ENCODE measurements around the gene INVS.
"Not testable (repeated sequence)": the region's sequence is repeated elsewhere in the genome, so short reads cannot be mapped to it uniquely, and the experiment has no call there.

Gene INVS

DNA sequence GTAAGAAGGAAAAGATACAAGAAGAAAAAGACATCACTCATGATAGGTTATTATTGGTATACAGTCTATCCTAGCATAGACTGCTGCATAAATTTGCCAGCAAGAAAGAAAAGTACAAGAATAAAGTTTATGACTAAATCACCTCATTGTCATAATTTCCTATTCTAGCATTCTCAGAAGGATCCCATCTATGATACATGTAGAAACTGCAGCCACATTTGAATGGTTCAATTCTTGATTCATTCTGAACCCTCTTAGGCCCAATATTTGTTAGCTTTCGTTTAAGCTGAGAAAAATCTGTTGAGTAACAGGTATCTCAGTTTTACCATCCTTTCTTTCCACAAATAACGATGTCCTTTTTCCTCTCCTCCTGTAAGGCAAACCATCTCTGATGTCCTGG lies 21.2 kb downstream of the INVS start:
- DNase-seq (ENCODE audit: low read depth in 3 of 3), result no peak

DNA sequence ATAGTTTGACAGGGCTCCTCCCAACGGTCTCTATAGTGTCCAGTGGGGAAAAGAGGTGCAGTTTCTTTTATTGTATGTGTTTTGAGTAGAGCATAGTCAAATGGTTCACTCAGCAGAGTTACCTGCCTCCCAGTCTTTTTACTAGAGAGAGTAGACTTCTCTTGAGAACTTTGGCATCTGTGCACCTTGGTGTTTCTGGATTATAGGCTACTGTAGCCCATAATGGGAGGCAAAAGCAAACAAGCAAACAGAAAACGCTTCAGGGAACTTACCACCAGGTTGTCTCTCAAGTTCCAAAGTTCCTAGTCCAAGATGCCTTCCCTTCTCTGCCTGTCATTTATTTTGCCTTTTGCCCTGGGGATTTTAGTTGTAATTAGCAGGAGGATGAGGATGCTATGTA lies 26.2 kb downstream of the INVS start:
- no peak for DNase-seq (ENCODE audit: low read depth in 3 of 3)

DNA sequence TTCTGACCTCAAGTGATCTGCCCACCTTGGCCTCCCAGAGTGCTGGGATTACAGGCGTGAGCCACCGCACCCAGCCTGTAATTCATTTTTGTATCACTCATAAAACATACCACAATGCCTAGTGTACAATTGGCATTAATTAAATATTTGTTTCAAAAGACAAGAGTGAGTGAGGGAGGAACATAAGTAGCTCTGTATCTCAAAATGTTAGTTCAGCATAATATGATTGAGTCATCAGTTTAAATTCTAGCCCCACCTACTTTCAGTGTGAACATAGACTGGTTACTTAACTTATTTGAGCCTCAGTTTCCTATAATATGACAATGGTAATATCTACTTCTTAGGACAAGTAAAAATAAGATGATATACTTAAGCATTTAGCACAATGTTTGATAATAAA lies 26.9 kb downstream of the INVS start:
- DNase-seq (ENCODE audit: low read depth in 3 of 3), result no peak

DNA sequence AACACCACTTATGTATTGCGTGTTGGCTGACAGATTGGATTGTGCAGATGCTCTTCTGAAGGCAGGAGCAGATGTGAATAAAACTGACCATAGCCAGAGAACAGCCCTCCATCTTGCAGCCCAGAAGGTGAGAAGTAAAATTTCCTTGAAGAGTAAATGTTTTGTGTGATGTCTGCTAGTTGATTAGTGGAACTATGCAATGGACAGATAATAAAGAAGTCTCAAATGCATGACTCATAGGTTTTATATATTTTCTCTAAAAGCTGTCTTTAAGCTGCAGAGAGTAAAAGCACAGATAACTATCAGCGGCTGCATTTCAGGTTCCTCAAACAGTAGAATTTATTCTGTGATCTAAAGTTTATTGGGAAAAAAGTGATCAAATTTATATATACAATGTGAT lies 27.4 kb downstream of the INVS start:
- DNase-seq (ENCODE audit: low read depth in 3 of 3), result no peak

DNA sequence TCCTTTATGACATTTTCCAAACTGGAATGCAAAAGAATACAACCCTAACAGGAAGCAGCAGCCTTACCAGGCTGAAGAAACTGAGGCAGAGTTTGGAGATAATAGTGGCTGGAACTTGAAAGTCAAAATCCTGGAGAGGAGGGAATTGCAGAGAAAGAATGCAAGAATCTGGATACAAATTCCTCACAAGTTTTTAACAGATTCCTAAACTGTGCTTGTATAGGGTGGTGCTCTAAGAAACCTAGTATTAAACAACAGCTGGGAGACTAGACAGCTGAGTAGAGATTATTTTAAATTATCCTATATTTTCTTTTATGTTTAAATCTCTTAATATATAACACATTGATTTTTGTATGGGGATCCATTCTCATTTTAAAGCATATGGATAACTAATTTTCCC lies 30.7 kb downstream of the INVS start:
- DNase-seq (ENCODE audit: low read depth in 3 of 3), result no peak

DNA sequence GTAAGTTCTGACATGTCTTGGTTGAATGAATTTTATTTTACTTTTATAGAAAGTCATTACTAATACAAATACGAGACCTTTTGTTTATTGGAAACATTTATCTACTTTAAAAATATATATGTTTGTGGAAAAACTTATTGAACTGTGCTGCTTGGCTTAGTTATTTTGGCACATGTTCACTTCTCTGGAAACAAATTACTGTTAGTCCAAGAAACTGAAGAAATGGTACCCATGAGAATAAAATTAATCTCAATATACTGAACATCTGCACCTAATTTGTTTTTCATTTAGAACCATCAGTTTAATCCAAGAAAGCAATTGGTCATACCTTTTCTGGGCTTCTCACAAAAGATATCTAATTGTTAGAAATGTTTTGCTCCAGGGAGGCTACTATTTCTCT lies 32.2 kb downstream of the INVS start:
- no peak for DNase-seq (ENCODE audit: low read depth in 3 of 3)

- DNase-seq (ENCODE audit: low read depth in 3 of 3), result no peak
Measured at GRCh38 chr9:100131875-100132430, 32.9 kb downstream of the INVS start.

GRCh38 chr9:100134731-100135130 lies 35.7 kb downstream of the INVS start:
- DNase-seq (ENCODE audit: low read depth in 3 of 3), result no peak

DNA sequence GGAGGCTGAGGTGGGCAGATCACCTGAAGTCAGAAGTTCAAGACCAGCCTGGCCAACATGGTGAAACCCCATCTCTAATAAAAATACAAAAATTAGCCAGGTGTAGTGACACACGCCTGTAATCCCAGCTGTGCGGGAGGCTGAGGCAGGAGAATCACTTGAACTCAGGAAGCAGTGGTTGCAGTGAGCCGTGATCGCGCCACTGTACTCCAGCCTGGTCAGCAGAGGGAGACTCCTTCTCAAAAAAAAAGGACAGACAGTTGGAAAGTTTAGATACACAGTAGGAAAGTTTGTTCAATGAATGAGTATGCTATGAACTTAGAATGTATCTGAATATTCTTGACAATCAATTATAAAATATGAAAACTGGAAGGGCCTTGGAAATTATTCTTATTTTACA lies 37.8 kb downstream of the INVS start:
- not testable (repeated sequence) for DNase-seq (ENCODE audit: low read depth in 3 of 3)

DNA sequence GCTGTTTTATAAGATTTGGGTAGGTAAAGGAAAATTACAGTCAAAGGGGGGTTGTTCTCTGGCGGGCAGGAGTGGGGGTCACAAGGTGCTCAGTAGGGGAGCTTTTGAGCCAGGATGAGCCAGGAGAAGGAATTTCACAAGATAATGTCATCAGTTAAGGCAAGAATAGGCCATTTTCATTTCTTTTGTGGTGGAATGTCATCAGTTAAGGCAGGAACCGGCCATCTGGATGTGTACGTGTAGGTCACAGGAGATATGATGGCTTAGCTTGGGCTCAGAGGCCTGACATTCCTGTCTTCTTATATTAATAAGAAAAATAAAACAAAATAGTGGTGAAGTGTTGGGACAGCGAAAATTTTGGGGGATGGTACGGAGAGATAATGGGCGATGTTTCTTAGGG lies 41.3 kb downstream of the INVS start:
- DNase-seq (ENCODE audit: low read depth in 3 of 3), result not testable (repeated sequence)

DNA sequence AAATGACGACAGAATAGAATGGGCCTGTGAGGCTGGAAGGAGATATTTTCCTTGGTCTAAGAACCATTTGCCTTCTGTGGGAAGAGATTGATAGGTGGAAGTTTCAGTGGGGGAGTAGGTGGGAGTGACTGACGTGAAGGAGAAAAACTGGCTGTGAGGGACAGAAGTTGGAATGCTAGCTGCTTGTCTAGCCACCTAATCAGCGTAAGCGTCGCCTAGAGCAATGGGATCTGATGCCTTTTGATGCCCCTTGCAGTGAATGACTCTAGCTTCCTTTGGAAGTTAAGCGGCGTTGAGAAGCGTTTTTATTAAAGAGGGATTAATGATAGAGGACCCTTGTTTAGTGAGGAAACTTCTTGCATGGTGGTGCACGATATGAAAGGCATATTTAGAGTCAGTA lies 42.8 kb downstream of the INVS start:
- DNase-seq (ENCODE audit: low read depth in 3 of 3), result not testable (repeated sequence)

DNA sequence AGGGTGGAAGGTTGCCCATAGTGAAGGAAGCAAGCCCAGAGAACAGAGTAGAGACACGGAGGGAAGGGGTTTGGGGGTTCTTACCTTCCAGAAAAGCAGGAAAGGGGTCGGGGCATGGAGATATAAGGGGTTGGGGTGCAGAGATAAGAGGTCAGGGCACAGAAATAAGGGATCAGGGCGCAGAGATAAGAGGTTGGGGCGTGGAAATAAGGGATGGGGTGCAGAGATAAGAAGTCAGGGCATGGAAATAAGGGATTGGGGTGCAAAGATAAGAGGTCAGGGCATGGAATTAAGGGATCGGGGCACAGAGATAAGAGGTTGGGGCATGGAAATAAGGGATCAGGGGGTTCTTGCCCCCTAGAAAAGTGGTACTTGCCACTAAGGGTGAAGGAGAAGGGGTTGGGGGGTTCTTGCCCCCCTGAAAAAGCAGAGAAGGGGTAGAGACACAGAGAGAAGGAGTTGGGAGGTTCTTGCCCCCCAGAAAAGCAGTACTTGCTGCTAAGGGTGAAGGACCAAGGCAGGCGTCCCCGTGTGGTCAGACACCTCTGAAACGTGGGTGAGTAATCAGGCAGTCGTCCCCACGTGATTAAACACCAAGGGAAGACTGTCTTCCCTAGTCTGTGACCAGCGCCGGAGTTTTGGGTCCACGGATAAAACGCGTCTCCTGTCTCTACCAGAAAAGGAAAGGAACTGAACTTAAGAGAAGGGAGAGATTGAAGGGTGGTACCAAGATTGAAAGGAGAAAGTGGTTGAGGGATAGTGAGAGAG lies 46.3 kb downstream of the INVS start:
- DNase-seq (ENCODE audit: low read depth in 3 of 3), result not testable (repeated sequence)

- DNase-seq (ENCODE audit: low read depth in 3 of 3), result not testable (repeated sequence)
Measured at GRCh38 chr9:100145976-100146375, 46.9 kb downstream of the INVS start.

GRCh38 chr9:100150214-100150613 lies 51.2 kb downstream of the INVS start:
- DNase-seq (ENCODE audit: low read depth in 3 of 3), result no peak

- DNase-seq (ENCODE audit: low read depth in 3 of 3), result no peak
Measured at GRCh38 chr9:100160021-100160420, 61.0 kb downstream of the INVS start.

DNA sequence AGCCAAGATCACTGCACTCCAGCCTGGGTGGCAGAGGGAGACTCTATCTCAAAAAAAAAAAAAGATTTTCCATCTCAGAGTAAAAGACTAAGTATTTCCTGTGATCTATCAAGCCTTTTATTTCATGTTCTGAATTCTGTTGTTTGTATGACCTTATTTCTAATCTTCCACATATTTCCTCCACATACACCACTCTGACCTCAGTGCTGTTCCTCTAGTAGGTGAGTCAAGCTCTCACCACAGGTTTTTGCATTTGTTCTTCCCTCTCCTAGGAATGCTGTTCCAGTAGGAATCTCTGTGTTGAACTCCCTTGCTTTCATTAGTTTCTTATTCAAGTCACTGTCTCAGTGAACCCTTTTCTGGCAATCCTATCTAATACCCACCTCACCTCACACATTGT lies 68.1 kb downstream of the INVS start:
- no peak for DNase-seq (ENCODE audit: low read depth in 3 of 3)

DNA sequence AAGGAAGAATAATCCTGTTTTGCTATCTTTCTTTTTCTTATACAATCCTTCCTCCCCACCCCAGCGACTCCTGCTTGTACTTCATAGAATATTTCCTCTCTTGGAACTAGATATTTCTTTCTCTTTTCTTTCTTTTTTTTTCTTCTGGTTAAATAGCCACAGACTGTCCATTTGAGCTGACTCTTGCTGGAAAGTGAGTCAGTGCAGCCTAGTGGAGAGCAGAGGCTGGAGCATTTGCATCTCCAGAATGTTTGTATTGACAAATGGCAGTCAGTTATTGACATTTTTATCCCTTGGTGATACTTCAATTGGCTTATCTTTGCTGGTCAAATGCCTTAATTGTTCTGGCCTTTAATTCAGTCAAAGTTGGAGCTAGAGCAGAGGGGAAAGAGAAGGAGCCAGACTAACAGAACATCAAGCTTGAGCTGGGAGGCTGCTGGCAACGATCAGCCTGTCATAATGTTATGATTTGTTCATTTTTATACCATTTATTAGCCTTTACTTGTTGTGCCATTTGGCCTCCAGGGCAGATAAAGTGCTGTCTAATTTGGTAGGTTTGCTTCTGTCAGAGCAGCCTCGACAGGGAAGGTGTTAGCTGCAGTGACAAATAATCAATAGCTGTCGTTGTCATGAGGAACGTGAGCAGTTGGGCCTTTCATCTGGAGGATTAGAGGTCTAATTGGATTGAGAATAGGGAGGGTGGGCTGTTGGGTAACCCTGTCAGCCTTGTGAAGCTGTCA lies 69.0 kb downstream of the INVS start:
- DNase-seq (ENCODE audit: low read depth in 3 of 3), result no peak

DNA sequence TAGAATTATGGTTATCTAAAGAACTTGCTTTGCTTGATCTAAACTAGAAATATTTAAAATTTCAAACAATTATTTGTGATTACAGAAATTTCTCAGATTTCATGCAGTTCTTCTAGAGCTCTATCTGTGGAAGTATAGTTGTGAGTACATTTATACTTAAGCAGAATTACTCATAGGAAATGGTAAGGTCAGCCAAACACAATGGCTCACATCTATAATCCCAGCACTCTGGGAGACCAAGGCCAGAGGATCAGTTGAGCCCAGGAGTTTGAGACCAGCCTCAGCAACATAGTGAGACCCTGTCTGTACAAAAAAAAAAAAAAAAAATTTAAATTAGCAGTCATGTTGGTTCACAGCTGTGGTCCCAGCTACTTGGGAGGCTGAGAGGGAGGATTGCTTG lies 71.0 kb downstream of the INVS start:
- DNase-seq (ENCODE audit: low read depth in 3 of 3), result no peak

- DNase-seq (ENCODE audit: low read depth in 3 of 3), result no peak
Measured at GRCh38 chr9:100170556-100170955, 71.5 kb downstream of the INVS start.

DNA sequence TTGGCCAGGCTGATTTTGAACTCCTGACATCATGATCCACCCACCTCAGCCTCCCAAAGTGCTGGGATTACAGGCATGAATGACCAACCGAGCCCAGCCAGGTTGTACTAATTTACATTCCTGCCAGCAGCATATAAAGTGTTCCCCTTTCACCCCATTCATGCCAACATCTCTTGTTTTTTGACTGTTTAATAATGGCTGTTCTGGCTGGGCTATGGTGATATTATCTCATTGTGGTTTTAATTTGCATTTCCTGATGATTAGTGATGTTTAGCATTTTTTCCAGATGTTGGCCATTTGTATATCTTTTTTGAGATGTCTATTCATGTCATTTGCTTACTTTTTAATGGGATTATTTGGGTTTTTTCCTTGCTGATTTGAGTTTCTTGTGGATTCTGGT lies 87.3 kb downstream of the INVS start:
- DNase-seq (ENCODE audit: low read depth in 3 of 3), result no peak

DNA sequence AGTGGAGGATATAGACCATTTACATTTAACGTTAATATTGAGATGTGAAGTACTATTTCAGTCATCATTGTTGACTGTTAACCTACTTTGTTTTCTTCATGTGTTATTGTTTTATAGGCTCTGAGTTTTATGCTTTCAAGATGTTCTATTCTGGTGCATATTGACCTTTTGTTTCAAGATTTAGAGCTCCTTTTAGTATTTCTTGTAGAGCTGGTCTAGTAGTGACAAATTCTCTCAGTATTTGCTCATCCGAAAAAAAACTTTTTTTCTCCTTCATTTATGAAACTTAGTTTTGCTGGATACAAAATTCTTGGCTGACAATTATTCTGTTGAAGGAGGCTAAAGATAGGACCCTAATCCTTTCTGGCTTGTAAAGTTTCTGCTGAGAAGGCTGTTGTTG lies 91.3 kb downstream of the INVS start:
- DNase-seq (ENCODE audit: low read depth in 3 of 3), result no peak

GRCh38 chr9:100191264-100191663 lies 92.2 kb downstream of the INVS start:
- DNase-seq (ENCODE audit: low read depth in 3 of 3), result no peak

DNA sequence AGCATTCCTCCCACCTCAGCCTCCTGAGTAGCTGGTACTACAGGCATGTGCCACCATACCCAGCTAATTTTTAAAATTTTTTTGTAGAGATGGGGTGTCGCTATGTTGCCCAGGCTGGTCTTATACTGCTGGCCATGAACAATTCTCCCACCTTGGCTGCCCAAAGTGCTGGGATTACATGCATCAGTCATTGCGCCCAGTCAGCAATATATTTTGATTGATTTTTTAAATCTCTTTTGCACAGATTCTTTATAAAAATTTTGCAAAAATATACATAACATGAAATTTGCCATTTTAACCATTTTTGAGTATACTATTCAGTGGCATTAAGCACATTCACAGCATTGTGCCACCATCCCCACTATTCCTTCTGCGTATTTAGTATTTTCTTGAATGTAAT lies 94.0 kb downstream of the INVS start:
- no peak for DNase-seq (ENCODE audit: low read depth in 3 of 3)

Measured in stimulated activated CD4-positive, alpha-beta T cell treated with anti-CD3 and anti-CD28 coated beads, TNF-alpha, amount 100 ng/mL, for 4 hours (primary cell).